HG03378 (cell line): ENCODE data around the gene RALY.

Source experiments
- ATAC-seq: cut with Tn5 transposase; IDR thresholded peaks from one replicate; pipeline ENCODE4 v1.9.1; 2021; ENCODE audit warnings: mild to moderate bottlenecking, moderate library complexity; ENCODE audit not compliant: unreplicated experiment

RALY gene

DNA sequence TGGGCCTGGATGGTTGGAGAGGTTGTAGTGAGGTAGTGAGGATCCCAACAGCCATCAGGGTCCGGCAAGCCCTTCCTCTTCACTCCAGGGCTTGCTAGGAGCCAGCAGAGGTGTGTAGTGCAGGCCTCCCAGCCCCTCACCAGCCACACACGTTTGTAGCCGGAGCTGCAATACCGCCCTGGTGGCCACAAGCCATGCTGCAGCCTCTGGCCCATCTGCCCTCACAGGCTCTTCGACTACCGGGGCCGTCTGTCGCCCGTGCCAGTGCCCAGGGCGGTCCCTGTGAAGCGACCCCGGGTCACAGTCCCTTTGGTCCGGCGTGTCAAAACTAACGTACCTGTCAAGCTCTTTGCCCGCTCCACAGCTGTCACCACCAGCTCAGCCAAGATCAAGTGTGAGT is 81.9 kb downstream of the RALY start:
- no peak for ATAC-seq

DNA sequence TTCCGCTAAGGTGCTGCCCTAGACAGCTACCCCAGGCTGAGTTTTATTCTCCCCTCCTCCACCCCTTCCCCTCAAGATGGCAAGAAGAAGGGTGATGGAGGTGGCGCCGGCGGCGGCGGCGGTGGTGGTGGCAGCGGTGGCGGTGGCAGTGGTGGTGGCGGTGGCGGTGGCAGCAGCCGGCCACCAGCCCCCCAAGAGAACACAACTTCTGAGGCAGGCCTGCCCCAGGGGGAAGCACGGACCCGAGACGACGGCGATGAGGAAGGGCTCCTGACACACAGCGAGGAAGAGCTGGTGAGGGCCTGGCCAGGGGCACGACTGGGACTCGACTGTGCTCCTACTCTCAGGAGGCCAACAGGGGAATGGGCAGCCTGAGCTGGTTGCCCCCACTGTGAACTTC is 83.2 kb downstream of the RALY start:
- no peak for ATAC-seq

DNA sequence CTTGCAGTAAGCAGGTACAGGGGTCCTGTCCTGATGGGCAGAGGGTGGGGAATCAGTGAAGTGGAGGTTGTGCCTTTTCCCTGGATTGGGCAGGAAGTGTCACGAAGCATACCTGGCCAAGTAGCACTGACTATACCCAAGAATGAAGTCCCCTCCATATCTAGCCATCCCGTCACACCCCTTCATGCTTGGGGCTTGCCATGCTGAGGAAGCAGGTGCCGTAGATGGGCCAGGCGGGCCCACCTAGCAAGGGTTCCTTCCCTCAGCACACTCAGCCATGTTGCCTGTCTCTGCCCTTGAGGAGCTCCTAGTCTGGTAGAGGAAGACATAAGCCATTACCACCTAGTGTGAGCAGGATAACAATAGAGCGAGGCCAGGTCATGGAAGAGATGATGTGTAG is 84.8 kb downstream of the RALY start:
- no peak for ATAC-seq

GRCh38 chr20:34079818-34080217 is 86.1 kb downstream of the RALY start:
- no peak for ATAC-seq

- ATAC-seq: no peak
Observed at GRCh38 chr20:34082232-34082887, 88.6 kb downstream of the RALY start.

- ATAC-seq: no peak
Observed at GRCh38 chr20:34083137-34083536, 89.4 kb downstream of the RALY start.

DNA sequence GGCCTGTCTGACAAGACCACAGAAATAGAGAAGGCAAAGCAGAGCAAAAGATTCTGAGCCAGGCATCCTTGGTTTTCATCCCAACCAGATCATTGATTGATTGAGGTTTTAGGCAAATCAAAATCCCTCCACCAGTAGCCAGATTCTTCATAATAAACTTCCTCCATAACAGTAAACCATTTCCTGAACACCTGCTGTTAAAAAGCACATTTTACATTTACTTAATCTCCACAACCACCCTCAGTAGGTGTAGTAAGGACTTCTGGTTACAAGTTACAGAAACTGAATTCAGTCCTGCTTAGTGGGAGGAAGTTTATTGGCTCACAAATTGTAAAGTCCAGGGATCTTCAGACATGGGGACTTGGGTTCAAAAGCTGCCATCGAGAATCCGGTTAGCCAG is 90.1 kb downstream of the RALY start:
- no peak for ATAC-seq

DNA sequence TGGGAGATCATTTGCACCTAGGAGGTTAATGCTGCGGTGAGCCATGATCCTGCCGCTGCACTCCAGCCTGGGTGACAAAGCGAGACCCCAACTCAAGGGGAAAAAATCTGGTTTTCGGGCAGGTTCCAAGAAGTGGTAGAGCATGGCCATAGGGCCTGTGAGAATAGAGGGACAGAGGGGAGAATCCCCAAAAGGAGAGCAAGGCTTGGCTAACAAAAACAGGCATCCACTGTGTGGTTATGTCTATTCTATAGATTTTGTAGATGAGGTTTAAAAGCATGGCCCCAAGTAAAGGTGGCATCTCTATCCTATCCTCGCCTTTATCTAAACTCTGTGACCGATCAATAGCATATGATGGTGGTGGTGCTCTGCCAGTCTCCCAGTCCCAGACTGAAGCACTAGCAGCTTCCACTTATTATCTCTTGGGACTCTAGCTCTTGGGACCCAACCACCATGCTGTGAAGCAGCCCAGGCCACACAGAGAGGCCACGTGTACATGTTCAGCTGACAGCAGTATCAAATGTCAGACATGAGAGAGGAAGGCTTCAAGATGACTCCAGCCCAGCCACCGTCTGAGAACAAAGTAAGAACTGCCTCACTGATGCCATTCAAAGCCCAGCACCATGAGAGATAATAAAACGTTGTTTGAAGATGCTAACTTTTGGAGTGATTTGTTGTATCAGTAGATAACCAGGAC is 90.7 kb downstream of the RALY start:
- no peak for ATAC-seq

GRCh38 chr20:34085544-34086040 is 91.9 kb downstream of the RALY start:
- no peak for ATAC-seq

DNA sequence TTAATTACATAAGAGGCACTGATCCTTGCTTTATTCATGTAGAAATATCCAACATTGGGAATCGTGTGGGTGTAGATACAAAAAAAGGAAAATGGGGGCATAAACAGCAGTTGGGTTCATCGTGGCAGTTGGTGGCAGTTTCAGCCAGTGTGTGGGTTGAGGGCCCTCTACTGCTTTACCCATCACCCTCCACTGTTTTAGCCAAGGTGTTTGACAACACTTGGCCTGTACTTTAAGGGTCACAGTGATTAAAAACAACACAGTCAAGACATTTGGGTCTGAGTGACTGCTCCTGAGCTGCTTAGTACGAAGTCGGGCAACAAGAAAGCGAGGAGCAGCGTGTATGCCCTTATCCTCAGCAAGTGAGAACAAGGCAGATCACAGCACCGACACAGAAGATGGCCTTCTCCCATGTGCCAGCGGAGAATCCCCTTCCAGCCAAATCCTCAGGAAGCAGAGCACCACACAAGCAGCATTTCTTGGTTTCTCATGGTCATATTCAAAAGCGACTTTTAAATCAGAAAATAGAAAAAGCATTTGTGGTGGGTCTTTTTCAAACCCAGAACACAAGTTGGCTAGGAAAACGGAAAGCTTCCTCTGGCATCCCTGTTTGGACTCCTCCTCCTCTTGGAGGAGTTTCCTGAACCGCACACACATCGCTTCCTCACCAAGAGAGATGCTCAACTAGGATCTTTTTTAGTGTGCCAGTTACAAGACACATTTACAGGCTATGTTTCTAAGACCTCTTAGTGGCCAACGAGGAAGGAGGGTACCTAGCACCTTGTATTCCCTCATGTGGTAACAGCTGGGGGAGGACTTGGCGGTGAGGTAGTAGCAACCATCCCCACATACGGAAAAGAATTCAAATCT is 94.8 kb downstream of the RALY start:
- ATAC-seq: no peak

- no peak for ATAC-seq
Observed at GRCh38 chr20:34089175-34089479, 95.4 kb downstream of the RALY start.

- no peak for ATAC-seq
Observed at GRCh38 chr20:34089655-34090345, 96.1 kb downstream of the RALY start.

GRCh38 chr20:34090645-34091044 is 96.9 kb downstream of the RALY start:
- ATAC-seq: no peak

DNA sequence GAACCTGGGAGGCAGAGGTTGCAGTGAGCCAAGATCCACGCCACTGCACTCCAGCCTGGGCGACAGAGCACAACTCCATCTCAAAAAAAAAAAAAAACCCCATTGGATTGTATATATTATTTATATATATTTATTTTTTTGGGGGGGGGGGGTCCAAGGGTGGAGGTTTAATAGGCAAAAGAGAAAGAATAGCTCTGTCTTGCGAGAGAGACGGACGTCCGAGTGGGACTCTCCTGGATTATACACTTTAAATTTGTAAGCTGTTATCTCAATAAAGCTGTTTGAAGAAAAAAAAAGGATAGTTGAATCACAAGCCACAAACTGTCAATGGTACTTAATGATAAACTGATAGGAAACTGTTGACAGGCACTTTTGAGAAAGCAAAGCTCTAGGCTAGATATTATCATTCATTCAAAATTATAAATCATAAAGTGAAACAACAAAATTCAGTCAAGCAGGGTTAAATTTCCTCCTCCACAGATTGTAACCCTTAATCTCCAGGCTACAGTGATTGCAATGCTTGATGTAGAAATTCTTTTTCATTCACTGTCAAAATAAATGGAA is 98.0 kb downstream of the RALY start:
- ATAC-seq: no peak

GRCh38 chr20:34093895-34094294 is 100.2 kb downstream of the RALY start:
- ATAC-seq: no peak

DNA sequence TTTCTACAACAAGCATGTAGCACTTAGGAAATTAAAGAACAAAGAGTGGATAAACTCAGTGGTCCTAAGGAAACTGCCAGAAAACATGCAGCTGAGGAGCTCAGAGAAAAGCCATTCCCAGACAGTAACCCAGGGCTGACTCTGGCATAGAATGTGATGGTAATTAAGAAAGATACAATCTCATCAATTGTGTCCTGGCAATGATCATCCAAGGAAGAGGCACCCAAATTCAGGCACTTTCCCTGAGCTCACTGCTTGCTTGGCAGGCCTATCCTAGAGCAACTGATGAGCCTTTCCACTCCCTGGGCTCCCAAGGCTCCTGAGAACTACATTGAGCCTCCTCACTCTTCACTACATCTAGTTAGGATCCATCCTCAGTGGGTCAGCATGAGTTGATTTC is 102.1 kb downstream of the RALY start:
- no peak for ATAC-seq

- no peak for ATAC-seq
Observed at GRCh38 chr20:34096699-34097444, 103.2 kb downstream of the RALY start.

- no peak for ATAC-seq
Observed at GRCh38 chr20:34098570-34098969, 104.9 kb downstream of the RALY start.

DNA sequence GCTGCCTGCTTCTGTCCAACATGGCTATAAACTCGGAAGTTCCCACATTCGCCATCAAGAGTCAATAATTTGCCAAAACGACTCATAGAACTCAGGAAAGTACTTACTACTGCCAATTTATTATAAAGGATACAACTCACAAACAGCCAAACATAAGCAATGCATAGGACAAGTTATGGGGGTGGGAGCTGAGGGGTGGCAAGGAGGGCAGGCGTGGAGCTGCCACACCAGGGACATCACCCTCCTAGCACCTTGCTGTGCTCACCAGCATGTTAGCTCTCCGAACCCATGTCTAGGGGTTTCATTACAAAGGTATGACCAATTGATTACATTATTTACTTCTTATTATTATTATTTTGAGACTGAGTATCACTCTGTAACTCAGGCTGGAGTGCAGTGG is 106.0 kb downstream of the RALY start:
- ATAC-seq: no peak

DNA sequence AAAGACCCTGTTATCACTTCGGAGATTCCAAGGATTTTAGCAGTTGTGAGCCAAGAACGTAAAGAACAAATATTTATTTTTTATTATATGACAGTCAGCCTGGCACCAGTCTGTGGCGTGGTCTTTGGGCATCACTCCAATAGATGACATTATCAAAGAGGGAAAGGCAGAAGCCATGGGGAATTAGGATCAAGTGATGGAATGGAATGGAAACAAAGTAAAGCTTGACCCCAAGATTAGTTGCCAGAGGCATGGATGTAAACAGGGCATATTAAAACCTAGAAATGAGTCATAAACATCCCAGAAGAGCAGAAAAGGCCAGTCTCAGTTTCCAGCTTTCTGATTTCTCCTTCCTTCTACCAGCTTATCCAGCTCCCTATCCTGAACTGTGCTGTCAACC is 106.9 kb downstream of the RALY start:
- ATAC-seq: no peak
